HG02885 (cell line): ENCODE data around the gene SCYL2.
"Not testable (repeated sequence)": the region's sequence is repeated elsewhere in the genome, so short reads cannot be mapped to it uniquely, and the experiment has no call there.

Experiments
- ATAC-seq: cut with Tn5 transposase; IDR thresholded peaks from one replicate; pipeline ENCODE4 v1.9.1; 2021; ENCODE audit warnings: mild to moderate bottlenecking; ENCODE audit not compliant: unreplicated experiment, poor library complexity

The SCYL2 gene

GRCh38 chr12:100311317-100311716 is 44.3 kb downstream of the SCYL2 start:
- ATAC-seq: no peak

GRCh38 chr12:100317371-100317770 is 50.4 kb downstream of the SCYL2 start:
- ATAC-seq: no peak

GRCh38 chr12:100324498-100324897 is 57.5 kb downstream of the SCYL2 start:
- ATAC-seq: peak; percentile 61

GRCh38 chr12:100326208-100326607 is 59.2 kb downstream of the SCYL2 start:
- no peak for ATAC-seq

- ATAC-seq: peak; percentile 89
Measured at GRCh38 chr12:100329800-100330199, 62.8 kb downstream of the SCYL2 start.

- ATAC-seq: no peak
Measured at GRCh38 chr12:100331871-100332270, 64.9 kb downstream of the SCYL2 start.

- ATAC-seq: no peak
Measured at GRCh38 chr12:100332852-100333251, 65.9 kb downstream of the SCYL2 start.

GRCh38 chr12:100337299-100337698 is 70.3 kb downstream of the SCYL2 start:
- ATAC-seq: no peak

- no peak for ATAC-seq
Measured at GRCh38 chr12:100337727-100338126, 70.8 kb downstream of the SCYL2 start.

GRCh38 chr12:100339071-100339470 is 72.1 kb downstream of the SCYL2 start:
- ATAC-seq: no peak

GRCh38 chr12:100342897-100343296 is 75.9 kb downstream of the SCYL2 start:
- ATAC-seq: not testable (repeated sequence)

- not testable (repeated sequence) for ATAC-seq
Measured at GRCh38 chr12:100344351-100344750, 77.4 kb downstream of the SCYL2 start.

GRCh38 chr12:100345020-100345767 is 78.2 kb downstream of the SCYL2 start:
- ATAC-seq: no peak

GRCh38 chr12:100346660-100347059 is 79.7 kb downstream of the SCYL2 start:
- no peak for ATAC-seq

GRCh38 chr12:100348657-100349454 is 81.9 kb downstream of the SCYL2 start:
- no peak for ATAC-seq

- no peak for ATAC-seq
Measured at GRCh38 chr12:100356644-100357223, 89.8 kb downstream of the SCYL2 start, which contains the start of gene SLC17A8. SLC17A8 (plus strand) TSS chr12:100357074; CDS start chr12:100357392, 318 bp downstream.

- ATAC-seq: no peak
Measured at GRCh38 chr12:100359248-100359647, 92.3 kb downstream of the SCYL2 start.

GRCh38 chr12:100359822-100360221 is 92.8 kb downstream of the SCYL2 start:
- ATAC-seq: no peak

- ATAC-seq: no peak
Measured at GRCh38 chr12:100360450-100360849, 93.5 kb downstream of the SCYL2 start.

- ATAC-seq: no peak
Measured at GRCh38 chr12:100364324-100364723, 97.3 kb downstream of the SCYL2 start.

GRCh38 chr12:100365411-100365810 is 98.4 kb downstream of the SCYL2 start:
- ATAC-seq: no peak
